ENCODE data around the gene NUFIP1. TPM values are rescaled to one million over a fixed set of nuclear protein-coding genes. Genes with fewer than 3 reads are reported as not detected.

The NUFIP1 gene
- total RNA-seq, 1 experiment from 2014 or later, result 14.0 TPM

- TF ChIP-seq STAT6 (CRISPR knock-in tag; conservative IDR thresholded peaks at IDR 0.05; ENCODE audit: low read depth) (no peak), ZNF396 (CRISPR knock-in tag; IDR thresholded peaks at IDR 0.05; ENCODE audit: borderline replicate concordance) (no peak), ZNF138 (CRISPR knock-in tag; conservative IDR thresholded peaks at IDR 0.05) (0 out of 2 replicates have a peak, but pooled peaks have one; percentile 24), TP53 (CRISPR knock-in tag; IDR thresholded peaks at IDR 0.05) (peak; percentile 66; the same call in 1 of the 2 replicates), FOXJ3 (CRISPR knock-in tag; IDR thresholded peaks at IDR 0.05; ENCODE audit: borderline replicate concordance) (no peak), NFATC4 (CRISPR knock-in tag; IDR thresholded peaks at IDR 0.05) (no peak), RELA (CRISPR knock-in tag; IDR thresholded peaks at IDR 0.05; ENCODE audit: borderline replicate concordance) (no peak), ESRRA (CRISPR knock-in tag; IDR thresholded peaks at IDR 0.05; ENCODE audit: borderline replicate concordance) (no peak)
- TF ChIP-seq, protein P1, sequence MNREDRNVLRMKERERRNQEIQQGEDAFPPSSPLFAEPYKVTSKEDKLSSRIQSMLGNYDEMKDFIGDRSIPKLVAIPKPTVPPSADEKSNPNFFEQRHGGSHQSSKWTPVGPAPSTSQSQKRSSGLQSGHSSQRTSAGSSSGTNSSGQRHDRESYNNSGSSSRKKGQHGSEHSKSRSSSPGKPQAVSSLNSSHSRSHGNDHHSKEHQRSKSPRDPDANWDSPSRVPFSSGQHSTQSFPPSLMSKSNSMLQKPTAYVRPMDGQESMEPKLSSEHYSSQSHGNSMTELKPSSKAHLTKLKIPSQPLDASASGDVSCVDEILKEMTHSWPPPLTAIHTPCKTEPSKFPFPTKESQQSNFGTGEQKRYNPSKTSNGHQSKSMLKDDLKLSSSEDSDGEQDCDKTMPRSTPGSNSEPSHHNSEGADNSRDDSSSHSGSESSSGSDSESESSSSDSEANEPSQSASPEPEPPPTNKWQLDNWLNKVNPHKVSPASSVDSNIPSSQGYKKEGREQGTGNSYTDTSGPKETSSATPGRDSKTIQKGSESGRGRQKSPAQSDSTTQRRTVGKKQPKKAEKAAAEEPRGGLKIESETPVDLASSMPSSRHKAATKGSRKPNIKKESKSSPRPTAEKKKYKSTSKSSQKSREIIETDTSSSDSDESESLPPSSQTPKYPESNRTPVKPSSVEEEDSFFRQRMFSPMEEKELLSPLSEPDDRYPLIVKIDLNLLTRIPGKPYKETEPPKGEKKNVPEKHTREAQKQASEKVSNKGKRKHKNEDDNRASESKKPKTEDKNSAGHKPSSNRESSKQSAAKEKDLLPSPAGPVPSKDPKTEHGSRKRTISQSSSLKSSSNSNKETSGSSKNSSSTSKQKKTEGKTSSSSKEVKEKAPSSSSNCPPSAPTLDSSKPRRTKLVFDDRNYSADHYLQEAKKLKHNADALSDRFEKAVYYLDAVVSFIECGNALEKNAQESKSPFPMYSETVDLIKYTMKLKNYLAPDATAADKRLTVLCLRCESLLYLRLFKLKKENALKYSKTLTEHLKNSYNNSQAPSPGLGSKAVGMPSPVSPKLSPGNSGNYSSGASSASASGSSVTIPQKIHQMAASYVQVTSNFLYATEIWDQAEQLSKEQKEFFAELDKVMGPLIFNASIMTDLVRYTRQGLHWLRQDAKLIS (CRISPR knock-in tag; IDR thresholded peaks at IDR 0.05; ENCODE audit: borderline replicate concordance), result 0 out of 2 replicates have a peak, but pooled peaks have one; percentile 70
- TF ChIP-seq, protein P2, sequence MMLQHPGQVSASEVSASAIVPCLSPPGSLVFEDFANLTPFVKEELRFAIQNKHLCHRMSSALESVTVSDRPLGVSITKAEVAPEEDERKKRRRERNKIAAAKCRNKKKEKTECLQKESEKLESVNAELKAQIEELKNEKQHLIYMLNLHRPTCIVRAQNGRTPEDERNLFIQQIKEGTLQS (CRISPR knock-in tag; conservative IDR thresholded peaks at IDR 0.05), result no peak
Measured at GRCh38 chr13:44917589-44918325, 71.5 kb downstream of the NUFIP1 start (continued).

DNA sequence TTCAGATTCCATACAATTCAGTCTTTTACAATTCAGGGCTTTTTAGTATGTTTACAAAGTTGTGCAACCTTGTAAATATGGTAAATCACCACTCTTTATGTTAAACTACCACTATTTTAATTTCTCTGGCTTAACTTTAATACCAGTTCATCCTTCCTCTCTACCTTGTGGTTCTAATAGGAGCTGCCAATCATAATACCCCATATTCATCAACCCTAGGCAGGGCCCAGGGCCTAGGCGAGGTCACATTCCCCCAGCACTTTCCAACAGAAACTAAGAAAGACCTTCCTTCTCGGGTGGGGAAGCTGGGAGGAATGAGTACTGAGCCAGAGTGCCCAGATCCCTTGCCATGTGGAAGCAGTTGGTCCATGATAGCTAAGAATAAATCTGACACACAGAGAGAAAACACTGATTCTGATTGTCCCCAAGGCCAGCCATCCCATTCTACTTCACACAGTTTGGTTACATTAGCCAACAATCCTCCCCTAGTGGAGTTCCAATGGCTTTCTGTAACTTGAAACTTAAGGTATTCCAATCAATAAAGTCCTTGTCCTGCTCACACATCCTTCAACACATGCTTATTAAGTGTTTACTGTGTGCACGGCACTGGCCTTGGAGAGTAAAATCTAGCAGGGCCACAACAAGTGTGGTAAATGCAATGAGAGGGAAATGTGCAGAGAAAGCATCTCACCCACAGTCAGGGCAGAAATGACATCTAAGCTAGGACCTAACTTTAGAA is 76.8 kb downstream of the NUFIP1 start:
- CTCF ChIA-PET, result no interaction called here

More for the DNA sequence above, 76.8 kb downstream of the NUFIP1 start:
- DNase-seq (ENCODE audit: low spot score) (no peak), ATAC-seq (no peak)
- TF ChIP-seq, protein P2 (CRISPR knock-in tag; conservative IDR thresholded peaks at IDR 0.05), result no peak
- TF ChIP-seq, protein P3, sequence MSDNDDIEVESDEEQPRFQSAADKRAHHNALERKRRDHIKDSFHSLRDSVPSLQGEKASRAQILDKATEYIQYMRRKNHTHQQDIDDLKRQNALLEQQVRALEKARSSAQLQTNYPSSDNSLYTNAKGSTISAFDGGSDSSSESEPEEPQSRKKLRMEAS (CRISPR knock-in tag; IDR thresholded peaks at IDR 0.05), result no peak
- TF ChIP-seq ETV6 (CRISPR knock-in tag; IDR thresholded peaks at IDR 0.05), result no peak
- TF ChIP-seq SMAD4 (CRISPR knock-in tag; IDR thresholded peaks at IDR 0.05), result no peak
- TF ChIP-seq, protein P4, sequence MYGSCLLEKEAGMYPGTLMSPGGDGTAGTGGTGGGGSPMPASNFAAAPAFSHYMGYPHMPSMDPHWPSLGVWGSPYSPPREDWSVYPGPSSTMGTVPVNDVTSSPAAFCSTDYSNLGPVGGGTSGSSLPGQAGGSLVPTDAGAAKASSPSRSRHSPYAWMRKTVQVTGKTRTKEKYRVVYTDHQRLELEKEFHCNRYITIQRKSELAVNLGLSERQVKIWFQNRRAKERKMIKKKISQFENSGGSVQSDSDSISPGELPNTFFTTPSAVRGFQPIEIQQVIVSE (CRISPR knock-in tag; IDR thresholded peaks at IDR 0.05; ENCODE audit: borderline replicate concordance), result no peak
- no peak for TF ChIP-seq NFYB (CRISPR knock-in tag; conservative IDR thresholded peaks at IDR 0.05; ENCODE audit: low read depth)
- no peak for TF ChIP-seq SP1 (CRISPR knock-in tag; conservative IDR thresholded peaks at IDR 0.05)
- no peak for TF ChIP-seq EMX1 (CRISPR knock-in tag; IDR thresholded peaks at IDR 0.05)
- TF ChIP-seq TCF7 (CRISPR knock-in tag; IDR thresholded peaks at IDR 0.05; ENCODE audit: low read depth), result no peak
- TF ChIP-seq HMGA2 (CRISPR knock-in tag; IDR thresholded peaks at IDR 0.05), result no peak
- no peak for TF ChIP-seq JAZF1 (CRISPR knock-in tag; IDR thresholded peaks at IDR 0.05)
- no peak overlapping the region for H3K27ac Mint-ChIP-seq
- POLR2A ChIA-PET, result no interaction called here
- peaks cover 34% of the 10 kb centered on the region for H3K9me3 Mint-ChIP-seq
- H3K4me1 Mint-ChIP-seq, result peaks cover 6% of the 10 kb centered on the region; the same call in 1 of the 2 replicates
- no peak overlapping the region for H3K4me3 Mint-ChIP-seq
- peaks cover 20% of the 10 kb centered on the region for H3K36me3 Mint-ChIP-seq
- H3K27me3 Mint-ChIP-seq (ENCODE audit: low read depth), result no peaks in the 10 kb centered on the region; the same call in none of the 2 replicates

All from WTC11 (cell line).